NCI-H128 (cell line): ENCODE data around the gene CUL7.
"Not testable (repeated sequence)": the region's sequence is repeated elsewhere in the genome, so short reads cannot be mapped to it uniquely, and the experiment has no call there.

Source experiments
- DNase-seq: peaks from one replicate; lab custom pipeline; 2025; ENCODE audit not compliant: unreplicated experiment; lab: John Stamatoyannopoulos, UW

CUL7 gene

GRCh38 chr6:43047998-43048397 lies 5.7 kb downstream of the CUL7 start:
- no peak for DNase-seq

GRCh38 chr6:43045371-43045930 lies 8.2 kb downstream of the CUL7 start:
- no peak for DNase-seq

- no peak for DNase-seq
These were observed 10.3 kb downstream of the CUL7 start for GRCh38 chr6:43043310-43043709.

- not testable (repeated sequence) for DNase-seq
These were observed 12.2 kb downstream of the CUL7 start for GRCh38 chr6:43041475-43041874.

- DNase-seq: no peak
These were observed 13.0 kb downstream of the CUL7 start for GRCh38 chr6:43040542-43041257.

- DNase-seq: no peak
These were observed 14.9 kb downstream of the CUL7 start for GRCh38 chr6:43038727-43039126.

GRCh38 chr6:43037706-43038105 lies 15.9 kb downstream of the CUL7 start:
- DNase-seq: no peak

- DNase-seq: no peak
These were observed 16.5 kb downstream of the CUL7 start for GRCh38 chr6:43037197-43037596.

GRCh38 chr6:43036712-43037111 lies 16.9 kb downstream of the CUL7 start:
- no peak for DNase-seq

GRCh38 chr6:43035495-43036194 lies 18.0 kb downstream of the CUL7 start:
- no peak for DNase-seq

- DNase-seq: no peak
These were observed 19.5 kb downstream of the CUL7 start for GRCh38 chr6:43034190-43034525.

GRCh38 chr6:43033496-43034189 lies 20.0 kb downstream of the CUL7 start:
- no peak for DNase-seq

- no peak for DNase-seq
These were observed 21.3 kb downstream of the CUL7 start for GRCh38 chr6:43032326-43032725.

- DNase-seq: no peak
These were observed 24.5 kb downstream of the CUL7 start for GRCh38 chr6:43029120-43029519.

GRCh38 chr6:43026365-43026764 lies 27.3 kb downstream of the CUL7 start:
- no peak for DNase-seq

- DNase-seq: no peak
These were observed 29.2 kb downstream of the CUL7 start for GRCh38 chr6:43024436-43024835.

- peak; percentile 43 for DNase-seq
These were observed 32.2 kb downstream of the CUL7 start, which contains the start of gene RRP36 for GRCh38 chr6:43021270-43022047. Gene RRP36, plus strand, starts transcription at chr6:43021623. Its CDS starts 32 bp downstream, at chr6:43021655.

GRCh38 chr6:43020847-43021246 lies 32.8 kb downstream of the CUL7 start:
- no peak for DNase-seq

GRCh38 chr6:43020052-43020705 lies 33.5 kb downstream of the CUL7 start:
- DNase-seq: no peak

GRCh38 chr6:43019152-43019551 lies 34.5 kb downstream of the CUL7 start:
- no peak for DNase-seq
